PC-9 (cell line): Measurements from ENCODE around the gene VTA1. TPM values are rescaled to one million over a fixed set of nuclear protein-coding genes. Genes with fewer than 3 reads are reported as not detected.
"Not testable (repeated sequence)": the region's sequence is repeated elsewhere in the genome, so short reads cannot be mapped to it uniquely, and the experiment has no call there.

ENCODE experiments used
- BruUV-seq: library from RNA; stranded (reverse); fragments of 400-500 nt; replicated peaks from 2 replicates; lab custom pipeline; 2021; lab: Mats Ljungman, UMichigan
- CTCF ChIA-PET: fragments of 300-600 bp; sonication (Branson Sonifier 250); formaldehyde crosslinking; loops from one replicate; lab custom pipeline; 2022; ENCODE audit warnings: antibody characterized with exemption; lab: Charles Lee
- POLR2A ChIA-PET: fragments of 300-600 bp; sonication (Branson Sonifier 250); formaldehyde crosslinking; loops from one replicate; lab custom pipeline; 2022; ENCODE audit warnings: antibody characterized with exemption; ENCODE audit not compliant: unreplicated experiment; lab: Charles Lee
- DNase-seq, 2 experiments: peaks; one replicate each; pipeline versions ENCODE4 v3.0.0 to v3.0.0-alpha.2; 2015 to 2022; ENCODE audit warnings: mixed read lengths in 1 of 2
- H2AFZ ChIP-seq: fragments of 200-600 bp; sonication (generic); 2 replicates; pipeline ENCODE4 v1.8.1; 2017; ENCODE audit warnings: antibody characterized with exemption
- H3F3A ChIP-seq: fragments of 200-600 bp; sonication (generic); 2 replicates; pipeline ENCODE4 v1.8.1; 2017; ENCODE audit warnings: antibody characterized with exemption, mild to moderate bottlenecking, low read depth; ENCODE audit not compliant: insufficient read depth
- H3K27ac ChIP-seq: fragments of 200-600 bp; sonication (generic); 2 replicates; pipeline ENCODE4 v1.6.1; 2016; ENCODE audit warnings: mixed run types
- H3K27me3 ChIP-seq: fragments of 200-600 bp; sonication (generic); 2 replicates; pipeline ENCODE4 v1.6.1; 2016; ENCODE audit warnings: low read depth, mixed run types; ENCODE audit not compliant: insufficient read depth
- H3K36me3 ChIP-seq: fragments of 200-600 bp; sonication (generic); 2 replicates; pipeline ENCODE4 v1.6.1; 2016; ENCODE audit warnings: low read depth, mixed run types
- H3K4me1 ChIP-seq: fragments of 200-600 bp; sonication (generic); replicated peaks from 2 replicates; pipeline ENCODE4 v1.6.1; 2016; ENCODE audit warnings: mixed run types; ENCODE audit not compliant: insufficient read depth
- H3K4me2 ChIP-seq: fragments of 200-600 bp; sonication (generic); 2 replicates; pipeline ENCODE4 v1.6.1; 2017; ENCODE audit warnings: mixed run types
- H3K4me3 ChIP-seq: fragments of 200-600 bp; sonication (generic); 2 replicates; pipeline ENCODE4 v1.6.1; 2016; ENCODE audit warnings: mixed run types
- H3K79me2 ChIP-seq: fragments of 200-600 bp; sonication (generic); 2 replicates; pipeline ENCODE4 v1.6.1; 2017; ENCODE audit warnings: low read depth, mixed run types
- H3K9me2 ChIP-seq: fragments of 200-600 bp; sonication (generic); 2 replicates; pipeline ENCODE4 v1.8.1; 2017; ENCODE audit warnings: mild to moderate bottlenecking; ENCODE audit not compliant: insufficient read depth
- H3K9me3 ChIP-seq: fragments of 200-600 bp; sonication (generic); 2 replicates; pipeline ENCODE4 v1.8.1; 2016; ENCODE audit warnings: low read depth; ENCODE audit not compliant: insufficient read depth
- H4K20me1 ChIP-seq: fragments of 200-600 bp; sonication (generic); 2 replicates; pipeline ENCODE4 v1.8.1; 2017; ENCODE audit not compliant: insufficient read depth
- CTCF ChIP-seq: fragments of 200-600 bp; sonication (generic); conservative IDR thresholded peaks from 2 replicates; pipeline ENCODE4 v1.6.1; 2017; ENCODE audit warnings: mixed run types, antibody characterized with exemption, mild to moderate bottlenecking, moderate library complexity
- EZH2 ChIP-seq: fragments of 200-600 bp; sonication (generic); IDR thresholded peaks from 2 replicates; pipeline ENCODE4 v1.8.0; 2017; ENCODE audit warnings: antibody characterized with exemption, low read depth
- intact Hi-C: fragments of 100-400 bp; cut with micrococcal nuclease; formaldehyde crosslinking; loops from one replicate; pipeline ENCODE4 v1.10.0; 2022; ENCODE audit not compliant: unreplicated experiment
- total RNA-seq: library from RNA; stranded (reverse); gene quantifications from 2 replicates; pipeline ENCODE4 v1.2.3, GENCODE V29; 2021

VTA1 gene
- total RNA-seq, 1 experiment from 2014 or later = 52.0 TPM

GRCh38 chr6:142155895-142156757 is 9.1 kb downstream of the VTA1 start:
- H2AFZ ChIP-seq = no peak overlapping the region
- no peak overlapping the region for H3K4me2 ChIP-seq
- BruUV-seq = no TSS peak
- H3K4me3 ChIP-seq = no peak overlapping the region
- ChIA-PET CTCF (interaction anchor here (0.5 to 1.1 kb wide), 6 partner anchors 9 to 319 kb away, joined by 3 to 8 read pairs (median 4); partner anchors contain the start of gene VTA1), POLR2A (no interaction called here)
- H3K27ac ChIP-seq = no peak overlapping the region
- DNase-seq = no peak
- no peak for TF ChIP-seq EZH2
- peak; percentile 74 for TF ChIP-seq CTCF
- no peaks in the 10 kb centered on the region for H3K36me3 ChIP-seq
- peaks cover 90% of the 10 kb centered on the region for H3K79me2 ChIP-seq
- no peaks in the 10 kb centered on the region for H3K9me2 ChIP-seq
- H4K20me1 ChIP-seq = peaks cover 37% of the 10 kb centered on the region
- no peaks in the 10 kb centered on the region for H3K9me3 ChIP-seq
- no peaks in the 10 kb centered on the region for H3K27me3 ChIP-seq
- no peaks in the 10 kb centered on the region for H3K4me1 ChIP-seq
- peaks cover 12% of the 10 kb centered on the region; the same call in 1 of the 2 replicates for H3F3A ChIP-seq
- intact Hi-C loops = loop anchor here (1.0 to 2.0 kb wide), 2 partner anchors 233 to 382 kb away; no protein-coding TSS in a partner anchor

- H3K27me3 ChIP-seq, BruUV-seq, H3K9me2 ChIP-seq, H2AFZ ChIP-seq, H3K4me2 ChIP-seq, DNase-seq, H3K36me3 ChIP-seq, H3K9me3 ChIP-seq, H3K4me3 ChIP-seq, POLR2A ChIA-PET, H3K4me1 ChIP-seq, H3K27ac ChIP-seq: not testable (repeated sequence)
- Histone ChIP-seq H3K79me2 (peaks cover 90% of the 10 kb centered on the region), H4K20me1 (peaks cover 37% of the 10 kb centered on the region), H3F3A (peaks cover 12% of the 10 kb centered on the region; the same call in 1 of the 2 replicates)
- intact Hi-C loops = loop anchor here (1.0 to 2.0 kb wide), 2 partner anchors 232 to 382 kb away; no protein-coding TSS in a partner anchor
- CTCF ChIA-PET = interaction anchor here (0.5 to 1.1 kb wide), 6 partner anchors 9 to 318 kb away, joined by 3 to 8 read pairs (median 4); partner anchors contain the start of gene VTA1
Observed at GRCh38 chr6:142156758-142157068, 9.7 kb downstream of the VTA1 start.

GRCh38 chr6:142162780-142163179 is 15.7 kb downstream of the VTA1 start:
- H4K20me1 ChIP-seq = peaks cover 36% of the 10 kb centered on the region
- intact Hi-C loops = no loop called here
- peaks cover 60% of the 10 kb centered on the region for H3K79me2 ChIP-seq
- POLR2A ChIA-PET = no interaction called here
- no peak overlapping the region for H3K4me2 ChIP-seq
- no peaks in the 10 kb centered on the region; the same call in none of the 2 replicates for H3F3A ChIP-seq
- CTCF ChIA-PET = no interaction called here
- H3K36me3 ChIP-seq = no peaks in the 10 kb centered on the region
- TF ChIP-seq EZH2 (no peak), CTCF (no peak)
- H3K4me3 ChIP-seq = no peak overlapping the region
- H2AFZ ChIP-seq = no peak overlapping the region
- DNase-seq = no peak
- H3K27ac ChIP-seq = no peak overlapping the region
- H3K4me1 ChIP-seq = no peaks in the 10 kb centered on the region
- BruUV-seq = no TSS peak
- no peaks in the 10 kb centered on the region for H3K27me3 ChIP-seq
- no peaks in the 10 kb centered on the region for H3K9me3 ChIP-seq
- no peaks in the 10 kb centered on the region for H3K9me2 ChIP-seq
